NCI-H510A (cell line): ENCODE results near the gene MC1R.

Source experiments
- DNase-seq: peaks from one replicate; lab custom pipeline; 2025; lab: John Stamatoyannopoulos, UW

MC1R gene

DNA sequence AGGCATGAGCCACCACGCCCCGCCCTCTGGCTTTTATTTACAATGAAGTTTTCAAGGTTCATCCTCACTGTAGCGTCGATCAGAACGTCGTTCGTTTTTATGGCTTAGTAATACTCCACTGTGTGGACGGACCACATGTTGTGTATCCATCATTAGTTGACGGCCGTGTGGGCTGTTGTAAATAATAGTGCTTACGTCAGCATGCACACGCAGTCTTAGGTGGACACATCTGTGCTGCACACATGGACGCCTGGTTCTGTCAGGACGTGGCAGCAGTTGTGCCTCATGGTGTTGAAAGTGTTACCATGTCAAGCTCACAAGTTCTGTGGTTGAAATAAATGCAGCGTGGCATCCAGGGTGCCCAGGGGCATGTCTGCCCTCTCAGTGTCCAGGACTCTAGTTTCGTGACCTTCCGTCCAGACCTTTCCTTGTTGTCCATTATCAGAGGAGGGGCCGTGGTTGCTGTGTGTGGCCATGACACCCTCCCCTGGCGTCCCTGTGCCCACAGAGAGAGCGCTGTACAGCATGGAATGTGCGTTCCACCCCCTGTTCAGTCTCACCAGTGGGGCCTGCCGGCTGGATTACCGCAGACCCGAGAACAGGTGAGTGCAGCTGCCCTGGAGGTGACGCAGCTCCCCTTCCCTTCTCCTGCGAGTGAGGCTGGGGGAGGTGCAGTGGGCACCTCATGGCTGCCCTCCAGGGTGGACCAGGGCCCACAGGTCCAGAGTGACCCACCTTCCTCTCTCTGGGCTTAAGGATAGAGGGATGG, 23.0 kb upstream of the MC1R start:
- no peak for DNase-seq

GRCh38 chr16:89897204-89897603, 21.5 kb upstream of the MC1R start:
- DNase-seq: no peak

DNA sequence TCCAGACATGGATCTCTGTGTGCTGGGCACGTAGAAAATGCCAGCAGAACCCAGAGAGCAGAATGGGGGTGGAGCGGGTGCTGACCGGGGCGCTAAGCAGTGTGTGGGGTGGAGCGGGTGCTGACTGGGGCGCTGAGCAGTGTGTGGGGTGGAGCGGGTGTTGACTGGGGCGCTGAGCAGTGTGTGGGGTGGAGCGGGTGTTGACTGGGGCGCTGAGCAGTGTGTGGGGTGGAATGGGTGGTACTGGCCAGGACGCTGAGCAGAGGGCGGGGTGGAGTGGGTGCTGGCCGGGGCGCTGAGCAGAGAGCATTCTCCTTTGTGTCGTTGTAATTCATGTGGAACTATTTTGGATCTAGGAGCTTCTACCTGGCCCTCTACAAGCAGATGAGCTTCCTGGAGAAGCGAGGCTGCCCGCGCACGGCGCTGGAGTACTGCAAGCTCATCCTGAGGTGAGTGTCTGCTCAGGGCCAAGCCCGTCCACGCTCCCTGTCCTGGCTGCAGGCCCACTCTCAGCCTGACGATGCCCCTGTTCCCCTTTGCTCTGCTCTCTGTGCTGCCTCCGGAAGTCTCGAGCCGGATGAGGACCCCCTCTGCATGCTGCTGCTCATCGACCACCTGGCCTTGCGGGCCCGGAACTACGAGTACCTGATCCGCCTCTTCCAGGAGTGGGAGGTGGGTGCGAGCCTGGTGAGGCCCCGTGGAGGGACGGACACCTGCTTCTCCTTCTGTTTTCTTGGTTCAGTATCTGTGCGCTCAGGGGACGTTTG, 20.3 kb upstream of the MC1R start:
- no peak for DNase-seq

- no peak for DNase-seq
Measured at GRCh38 chr16:89899879-89900481, 18.7 kb upstream of the MC1R start.

DNA sequence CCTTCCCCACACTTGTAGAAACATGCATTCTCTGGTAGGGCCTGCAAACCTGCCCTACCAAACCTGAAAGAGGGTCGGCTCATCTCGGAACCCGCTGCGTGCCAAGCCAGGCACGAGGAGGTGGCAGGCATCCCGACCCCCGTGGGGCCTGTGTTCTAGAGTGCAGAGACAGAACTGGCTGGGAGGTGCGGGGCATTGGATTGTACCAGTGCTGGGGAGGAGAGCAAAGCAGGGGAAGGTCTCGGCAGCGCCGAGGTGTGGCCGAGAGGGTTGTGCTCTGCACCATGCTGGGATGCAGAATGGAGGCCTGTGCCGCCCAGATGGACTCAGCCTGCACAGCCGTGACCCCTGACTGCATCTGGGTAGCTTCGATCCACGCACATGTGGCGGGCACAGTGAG, 17.8 kb upstream of the MC1R start:
- no peak for DNase-seq

DNA sequence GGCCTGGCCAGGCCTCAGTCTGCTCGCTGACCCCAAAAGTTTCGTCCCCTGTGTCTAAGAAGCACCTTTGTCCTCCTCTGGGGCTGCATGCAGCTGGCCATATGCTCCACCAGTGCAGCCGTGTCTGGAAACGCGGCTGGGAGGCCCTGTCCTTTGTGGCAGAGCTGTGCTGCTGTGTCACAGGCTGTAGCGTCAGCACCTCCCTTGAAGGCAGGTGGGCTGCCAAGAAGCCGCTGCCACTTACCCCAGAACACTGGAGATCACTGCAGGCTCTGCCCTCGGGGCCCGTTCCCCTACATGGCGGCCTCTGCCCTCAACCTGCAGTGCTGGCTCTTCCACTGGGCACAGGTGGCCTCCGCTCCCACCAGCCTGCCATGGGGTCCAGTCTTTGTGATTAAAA, 15.7 kb upstream of the MC1R start:
- DNase-seq: no peak

DNA sequence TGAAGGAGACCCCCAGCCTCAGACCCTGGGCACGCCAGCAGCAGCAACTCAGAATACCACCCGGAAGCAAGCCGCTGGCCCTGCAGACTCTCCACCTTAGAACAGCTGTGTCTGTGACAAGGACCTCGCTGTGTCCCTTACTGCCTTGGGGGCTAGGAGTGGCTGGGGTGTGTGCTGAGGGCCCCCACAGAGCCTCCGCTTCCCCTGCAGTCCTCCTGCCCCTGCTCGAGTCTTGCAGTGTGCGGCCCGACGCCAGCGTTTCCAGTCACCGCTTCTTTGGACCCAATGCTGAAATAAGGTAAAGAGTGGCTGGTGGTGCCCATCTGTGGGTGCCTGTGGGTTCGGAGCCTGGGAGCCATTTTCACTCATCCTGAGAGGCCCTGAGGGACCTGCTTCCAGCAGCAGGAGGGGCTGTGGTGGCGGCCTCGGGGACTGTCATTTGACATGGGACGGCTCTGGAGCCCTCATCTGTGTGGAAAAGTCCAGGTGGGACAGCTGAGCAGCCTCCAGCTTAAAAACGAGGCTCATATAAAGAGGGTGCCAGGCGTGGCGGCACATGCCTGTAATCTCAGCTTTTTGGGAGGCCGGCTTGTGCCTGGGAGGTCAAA, 14.7 kb upstream of the MC1R start:
- no peak for DNase-seq

- no peak for DNase-seq
Measured at GRCh38 chr16:89904606-89905510, 13.8 kb upstream of the MC1R start.

DNA sequence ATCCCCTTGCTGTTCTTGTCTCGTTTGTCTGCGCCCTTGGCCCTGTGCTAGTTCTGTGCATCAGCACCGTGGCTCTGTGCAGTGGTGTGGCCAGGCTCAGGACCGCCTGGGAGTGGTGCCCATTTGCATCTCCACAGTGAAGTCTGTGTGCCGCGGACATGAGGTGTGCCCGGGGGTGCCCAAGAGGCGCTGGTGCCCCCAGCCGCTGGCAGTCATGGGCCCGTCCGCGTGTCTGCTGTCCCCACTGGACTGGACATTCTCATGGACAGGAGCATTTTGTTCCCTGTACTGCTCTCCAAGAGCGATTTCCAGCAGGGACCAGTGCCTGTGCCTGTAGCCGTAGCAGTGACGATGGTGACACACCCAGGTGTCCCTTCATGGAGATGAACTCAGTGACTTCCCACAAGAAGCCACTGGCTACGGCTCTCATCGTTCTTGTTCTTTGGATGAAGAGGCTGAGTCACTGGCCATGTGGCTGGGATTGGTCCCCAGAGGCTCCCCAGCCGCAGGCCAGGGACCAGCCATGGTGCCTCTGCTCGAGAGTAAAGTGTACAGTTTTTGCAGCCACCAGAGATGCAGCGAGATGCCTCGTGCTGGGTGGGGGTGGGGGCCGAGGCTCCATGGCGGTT, 13.0 kb upstream of the MC1R start:
- no peak for DNase-seq

DNA sequence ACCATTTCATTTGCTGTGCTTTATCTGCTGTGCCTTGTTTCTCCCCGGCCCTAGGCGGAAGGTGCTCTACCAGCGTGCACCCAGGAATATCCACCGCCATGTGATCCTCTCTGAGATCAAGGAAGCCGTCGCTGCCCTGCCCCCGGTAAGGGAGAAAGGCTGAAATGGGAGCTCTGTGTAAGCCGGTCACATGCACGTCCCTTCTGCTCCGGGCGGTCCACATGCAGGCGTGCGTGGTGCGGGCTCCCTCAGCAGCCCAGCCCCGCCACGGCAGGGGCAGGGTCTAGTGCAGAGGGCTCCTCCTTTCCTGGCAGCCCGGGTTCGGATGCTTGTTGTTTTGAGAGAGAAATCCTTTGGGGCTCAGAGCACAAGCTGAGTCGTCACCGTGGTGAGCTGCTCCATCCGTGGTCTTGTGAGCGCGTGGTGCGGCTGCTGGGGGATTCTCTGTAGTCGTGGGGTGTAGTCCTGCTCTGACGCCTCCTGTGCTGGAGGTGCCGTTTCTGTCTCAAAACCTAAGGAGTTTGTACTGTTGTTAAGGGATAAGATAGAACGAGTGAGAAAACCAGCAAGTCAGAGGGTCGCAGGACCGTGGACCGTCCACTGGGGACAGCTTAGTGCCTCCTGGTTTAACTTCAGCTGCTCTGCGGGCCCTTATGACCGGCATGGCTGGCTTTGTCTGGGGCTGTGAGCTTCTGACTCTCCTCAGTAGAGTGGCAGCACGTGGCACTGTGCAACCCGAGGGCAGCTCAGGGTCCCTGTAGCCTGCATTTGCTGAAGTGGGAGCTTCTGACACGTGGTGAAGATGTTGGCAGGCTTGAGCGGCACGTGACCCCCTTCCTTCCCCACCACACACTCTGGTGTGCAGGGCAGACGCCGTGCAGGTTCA, 12.3 kb upstream of the MC1R start:
- no peak for DNase-seq

DNA sequence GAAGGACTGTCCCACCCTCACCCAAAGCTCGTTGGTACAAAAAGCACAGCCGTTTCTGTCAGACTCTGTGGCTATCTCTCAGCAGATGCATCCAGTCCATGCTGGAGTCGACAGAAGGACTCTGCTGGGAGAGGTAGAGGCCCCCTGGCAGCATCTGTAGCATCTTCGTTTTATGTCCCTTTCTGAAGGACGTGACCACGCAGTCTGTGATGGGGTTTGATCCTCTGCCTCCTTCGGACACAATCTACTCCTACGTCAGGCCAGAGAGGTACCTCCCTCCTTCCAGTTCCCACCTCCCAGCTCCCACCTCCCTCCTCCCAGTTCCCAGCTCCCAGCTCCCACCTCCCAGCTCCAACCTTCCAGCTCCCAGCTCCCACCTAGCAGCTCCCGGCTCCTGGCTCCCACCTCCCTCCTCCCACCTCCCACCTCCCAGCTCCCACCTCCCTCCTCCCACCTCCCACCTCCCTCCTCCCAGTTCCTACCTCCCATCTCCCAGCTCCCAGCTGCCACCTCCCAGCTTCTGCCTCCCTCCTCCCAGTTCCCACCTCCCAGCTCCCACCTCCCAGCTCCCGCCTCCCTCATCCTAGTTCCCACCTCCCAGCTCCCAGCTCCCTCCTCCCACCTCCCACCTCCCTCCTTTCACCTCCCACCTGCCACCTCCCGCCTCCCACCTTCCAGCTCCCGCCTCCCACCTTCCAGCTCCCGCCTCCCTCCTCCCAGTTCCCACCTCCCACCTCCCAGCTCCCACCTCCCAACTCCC, 11.4 kb upstream of the MC1R start:
- DNase-seq: no peak

DNA sequence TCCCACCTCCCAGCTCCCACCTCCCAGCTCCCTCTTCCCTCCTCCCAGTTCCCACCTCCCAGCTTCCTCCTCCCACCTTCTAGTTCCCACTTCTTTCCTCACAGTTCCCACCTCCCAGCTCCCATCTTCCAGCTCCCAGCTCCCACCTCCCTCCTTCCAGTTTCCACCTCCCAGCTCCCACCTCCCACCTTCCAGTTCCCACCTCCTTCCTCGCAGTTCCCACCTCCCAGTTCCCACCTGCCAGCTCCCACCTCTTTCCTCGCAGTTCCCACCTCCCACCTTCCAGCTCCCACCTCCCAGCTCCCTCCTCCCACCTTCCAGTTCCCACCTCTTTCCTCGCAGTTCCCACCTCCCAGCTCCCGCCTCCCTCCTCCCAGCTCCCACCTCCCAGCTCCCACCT, 10.4 kb upstream of the MC1R start:
- no peak for DNase-seq

DNA sequence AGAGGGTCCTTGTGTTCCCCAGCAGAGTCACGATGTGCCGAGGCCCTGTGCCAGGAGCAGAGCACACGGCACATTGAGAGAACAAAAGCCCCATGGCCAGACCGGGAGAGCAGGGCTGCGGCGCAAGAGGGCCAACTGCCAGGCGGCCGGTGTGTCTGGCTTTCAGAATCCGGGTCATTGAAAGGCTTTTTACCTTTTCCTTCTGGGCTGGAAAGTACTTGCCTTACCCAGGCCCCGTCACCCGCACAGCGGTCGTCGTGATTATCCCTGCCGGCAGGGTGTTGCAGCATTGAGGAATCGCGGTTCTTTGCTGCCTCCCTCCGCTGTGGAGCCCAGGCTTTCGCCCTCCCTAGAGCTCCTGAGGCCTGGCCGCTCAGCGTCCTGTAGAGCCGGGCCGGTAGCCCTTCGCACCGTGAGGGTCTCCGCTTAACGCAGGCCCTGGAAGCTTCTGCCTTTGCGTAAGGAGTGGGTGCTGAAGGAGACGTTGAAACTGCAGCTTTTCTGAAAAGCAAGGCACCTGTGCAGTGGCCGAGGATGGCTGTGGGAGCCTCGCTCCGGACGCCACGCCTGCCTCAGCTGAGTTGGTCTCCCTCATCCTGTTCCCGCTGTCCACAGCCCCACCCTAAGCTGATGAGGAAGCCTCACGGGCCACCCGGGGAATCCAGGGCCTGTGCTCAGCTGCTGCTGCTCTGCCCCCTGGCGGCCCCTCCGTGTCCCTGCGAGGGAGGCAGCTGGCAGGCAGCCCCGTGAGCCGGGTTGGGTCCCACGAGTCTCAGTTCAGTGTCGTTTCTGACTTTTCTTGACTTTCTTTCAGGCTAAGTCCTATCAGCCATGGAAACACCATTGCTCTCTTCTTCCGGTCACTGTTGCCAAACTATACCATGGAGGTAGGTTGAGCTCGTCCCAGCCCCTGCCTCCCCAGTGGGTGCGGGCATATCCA, 8.6 kb upstream of the MC1R start:
- no peak for DNase-seq

DNA sequence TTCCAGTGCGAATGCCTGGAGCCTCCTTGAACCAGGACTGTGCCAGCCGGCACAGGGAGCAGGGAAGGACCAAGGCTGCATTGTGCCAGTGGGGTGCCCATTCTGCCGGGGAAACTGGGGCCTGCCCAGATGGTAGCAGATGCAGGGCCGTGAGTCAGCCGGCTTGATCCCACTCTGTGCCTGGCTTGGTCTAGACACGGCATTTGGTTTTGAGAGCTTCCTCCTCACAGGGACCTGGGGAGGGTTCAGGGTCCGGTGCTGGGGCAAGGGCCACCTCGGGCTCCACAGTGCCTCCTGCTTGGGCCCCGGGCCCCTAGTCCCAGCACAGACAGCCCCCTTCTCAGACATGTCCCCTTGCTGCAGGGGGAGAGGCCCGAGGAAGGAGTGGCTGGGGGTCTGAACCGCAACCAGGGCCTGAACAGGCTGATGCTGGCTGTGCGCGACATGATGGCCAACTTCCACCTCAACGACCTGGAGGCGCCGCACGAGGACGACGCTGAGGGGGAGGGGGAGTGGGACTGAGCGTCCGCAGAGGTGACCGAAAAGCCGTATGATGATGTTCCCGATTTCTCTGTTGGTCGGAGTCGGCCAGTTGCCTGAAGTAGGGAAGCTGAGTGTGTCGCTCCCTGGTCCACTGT, 7.8 kb upstream of the MC1R start:
- DNase-seq: no peak

GRCh38 chr16:89911375-89911774, 7.3 kb upstream of the MC1R start:
- no peak for DNase-seq

GRCh38 chr16:89912143-89912542, 6.5 kb upstream of the MC1R start:
- DNase-seq: no peak

GRCh38 chr16:89912627-89913026, 6.0 kb upstream of the MC1R start:
- no peak for DNase-seq
